HEK293T (cell line): Measurements from ENCODE around the gene GOLIM4.

Experiments
- CTCF ChIA-PET: fragments of 350-600 bp; formaldehyde crosslinking; extraction: SDS; loops from one replicate; lab custom pipeline; 2021; ENCODE audit warnings: antibody characterized with exemption, inconsistent platforms; lab: Yijun Ruan, JAX
- POLR2A ChIA-PET: fragments of 350-600 bp; formaldehyde crosslinking; extraction: SDS; loops from one replicate; lab custom pipeline; 2020; ENCODE audit warnings: antibody characterized with exemption, inconsistent platforms; lab: Yijun Ruan, JAX
- DNase-seq: peaks from one replicate; pipeline ENCODE4 v3.0.0; 2012; ENCODE audit warnings: mixed read lengths; ENCODE audit errors: extremely low spot score
- ARNT ChIP-seq: fragments of 450-650 bp; IDR thresholded peaks from 2 replicates; pipeline ENCODE4 v1.6.1; 2017; ENCODE audit warnings: mild to moderate bottlenecking
- BHLHE40 ChIP-seq: fragments of 450-650 bp; IDR thresholded peaks from 2 replicates; pipeline ENCODE4 v1.6.1; 2016; ENCODE audit warnings: mild to moderate bottlenecking, moderate library complexity, borderline replicate concordance
- CTBP1 ChIP-seq: fragments of 450-650 bp; IDR thresholded peaks from 2 replicates; pipeline ENCODE4 v1.6.1; 2016; ENCODE audit warnings: borderline replicate concordance
- ELF4 ChIP-seq: fragments of 450-650 bp; IDR thresholded peaks from 2 replicates; pipeline ENCODE4 v1.6.1; 2017; ENCODE audit warnings: antibody characterized with exemption
- FOXA1 ChIP-seq: fragments of 450-650 bp; IDR thresholded peaks from 2 replicates; pipeline ENCODE4 v1.6.1; 2016; ENCODE audit warnings: mild to moderate bottlenecking
- FOXK2 ChIP-seq: fragments of 450-650 bp; IDR thresholded peaks from 2 replicates; pipeline ENCODE4 v1.6.1; 2016; ENCODE audit warnings: mild to moderate bottlenecking
- FOXM1 ChIP-seq: fragments of 450-650 bp; IDR thresholded peaks from 2 replicates; pipeline ENCODE4 v1.6.1; 2017; ENCODE audit warnings: mild to moderate bottlenecking, borderline replicate concordance
- HDGF ChIP-seq: fragments of 450-650 bp; IDR thresholded peaks from 2 replicates; pipeline ENCODE4 v1.6.1; 2017; ENCODE audit warnings: antibody characterized with exemption, borderline replicate concordance
- L3MBTL2 ChIP-seq: fragments of 450-650 bp; conservative IDR thresholded peaks from 2 replicates; pipeline ENCODE4 v1.6.1; 2016; ENCODE audit warnings: mild to moderate bottlenecking
- LEF1 ChIP-seq: fragments of 450-650 bp; IDR thresholded peaks from 2 replicates; pipeline ENCODE4 v1.6.1; 2017; ENCODE audit warnings: mild to moderate bottlenecking, borderline replicate concordance
- NFRKB ChIP-seq: fragments of 450-650 bp; IDR thresholded peaks from 2 replicates; pipeline ENCODE4 v1.6.1; 2016; ENCODE audit warnings: mild to moderate bottlenecking, moderate library complexity
- SP1 ChIP-seq: fragments of 450-650 bp; IDR thresholded peaks from 2 replicates; pipeline ENCODE4 v1.6.1; 2017
- SUZ12 ChIP-seq: fragments of 450-650 bp; IDR thresholded peaks from 2 replicates; pipeline ENCODE4 v1.6.1; 2016; ENCODE audit warnings: mild to moderate bottlenecking
- TARDBP ChIP-seq: fragments of 450-650 bp; IDR thresholded peaks from 2 replicates; pipeline ENCODE4 v1.6.1; 2016
- ZNF384 ChIP-seq: fragments of 450-650 bp; IDR thresholded peaks from 2 replicates; pipeline ENCODE4 v1.6.1; 2016
- TF ChIP-seq, protein P1 (sequence below): fragments of 450-650 bp; IDR thresholded peaks from 2 replicates; pipeline ENCODE4 v1.6.1; 2016

GOLIM4 gene

GRCh38 chr3:168100777-168101492 is 5.2 kb upstream of the GOLIM4 start:
- TF ChIP-seq TARDBP (no peak), ARNT (no peak), CTBP1 (no peak), FOXA1 (no peak), LEF1 (no peak)
- CTCF ChIA-PET, result interaction anchor here (0.7 kb wide), 1 partner anchor 13 kb away, joined by 3 read pairs; no protein-coding TSS in a partner anchor
- POLR2A ChIA-PET, result no interaction called here
- no peak for DNase-seq

DNA sequence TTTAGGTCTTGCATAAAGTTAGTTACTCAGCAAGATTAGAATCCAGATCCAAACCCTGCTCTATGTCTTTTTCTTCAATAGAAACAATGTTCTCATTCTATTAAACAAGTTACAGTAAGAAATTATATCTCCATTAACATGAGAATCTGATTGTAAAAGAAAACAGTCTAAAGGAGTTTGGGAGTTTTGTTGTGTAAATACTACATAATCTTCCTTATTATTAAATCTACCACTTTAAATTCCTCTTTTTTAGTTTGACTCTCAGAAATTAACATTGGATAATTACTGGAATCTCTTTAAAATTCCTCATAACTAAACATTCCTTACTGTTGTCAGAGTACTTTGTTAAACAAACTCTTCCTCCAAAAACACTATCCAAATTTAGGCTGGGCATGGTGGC is 1.7 kb upstream of the GOLIM4 start:
- ChIA-PET POLR2A (no interaction called here), CTCF (no interaction called here)
- TF ChIP-seq CTBP1, result no peak
- no peak for TF ChIP-seq ZNF384
- TF ChIP-seq SUZ12, result no peak
- TF ChIP-seq TARDBP, result no peak
- TF ChIP-seq, protein P1, sequence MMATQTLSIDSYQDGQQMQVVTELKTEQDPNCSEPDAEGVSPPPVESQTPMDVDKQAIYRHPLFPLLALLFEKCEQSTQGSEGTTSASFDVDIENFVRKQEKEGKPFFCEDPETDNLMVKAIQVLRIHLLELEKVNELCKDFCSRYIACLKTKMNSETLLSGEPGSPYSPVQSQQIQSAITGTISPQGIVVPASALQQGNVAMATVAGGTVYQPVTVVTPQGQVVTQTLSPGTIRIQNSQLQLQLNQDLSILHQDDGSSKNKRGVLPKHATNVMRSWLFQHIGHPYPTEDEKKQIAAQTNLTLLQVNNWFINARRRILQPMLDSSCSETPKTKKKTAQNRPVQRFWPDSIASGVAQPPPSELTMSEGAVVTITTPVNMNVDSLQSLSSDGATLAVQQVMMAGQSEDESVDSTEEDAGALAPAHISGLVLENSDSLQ, result no peak
- no peak for TF ChIP-seq SP1
- no peak for TF ChIP-seq ELF4
- TF ChIP-seq NFRKB, result no peak
- TF ChIP-seq HDGF, result no peak
- TF ChIP-seq ARNT, result no peak
- DNase-seq, result no peak

GRCh38 chr3:168096210-168096652 is 507 bp upstream of the GOLIM4 start:
- POLR2A ChIA-PET, result interaction anchor here (0.6 to 1.1 kb wide), 2 partner anchors 23 to 51 kb away, joined by 3 to 5 read pairs; no protein-coding TSS in a partner anchor
- TF ChIP-seq L3MBTL2 (peak; percentile 98), ELF4 (no peak), NFRKB (no peak), SP1 (no peak), ZNF384 (no peak), ARNT (no peak), FOXA1 (no peak), HDGF (no peak), FOXK2 (no peak), CTBP1 (peak; percentile 38; the same call in 1 of the 2 replicates), LEF1 (no peak), FOXM1 (no peak), TARDBP (0 out of 2 replicates have a peak, but pooled peaks have one; percentile 55), SUZ12 (no peak), BHLHE40 (no peak)
- TF ChIP-seq, protein P1, result no peak
- peak; percentile 70 for DNase-seq
- CTCF ChIA-PET, result no interaction called here

DNA sequence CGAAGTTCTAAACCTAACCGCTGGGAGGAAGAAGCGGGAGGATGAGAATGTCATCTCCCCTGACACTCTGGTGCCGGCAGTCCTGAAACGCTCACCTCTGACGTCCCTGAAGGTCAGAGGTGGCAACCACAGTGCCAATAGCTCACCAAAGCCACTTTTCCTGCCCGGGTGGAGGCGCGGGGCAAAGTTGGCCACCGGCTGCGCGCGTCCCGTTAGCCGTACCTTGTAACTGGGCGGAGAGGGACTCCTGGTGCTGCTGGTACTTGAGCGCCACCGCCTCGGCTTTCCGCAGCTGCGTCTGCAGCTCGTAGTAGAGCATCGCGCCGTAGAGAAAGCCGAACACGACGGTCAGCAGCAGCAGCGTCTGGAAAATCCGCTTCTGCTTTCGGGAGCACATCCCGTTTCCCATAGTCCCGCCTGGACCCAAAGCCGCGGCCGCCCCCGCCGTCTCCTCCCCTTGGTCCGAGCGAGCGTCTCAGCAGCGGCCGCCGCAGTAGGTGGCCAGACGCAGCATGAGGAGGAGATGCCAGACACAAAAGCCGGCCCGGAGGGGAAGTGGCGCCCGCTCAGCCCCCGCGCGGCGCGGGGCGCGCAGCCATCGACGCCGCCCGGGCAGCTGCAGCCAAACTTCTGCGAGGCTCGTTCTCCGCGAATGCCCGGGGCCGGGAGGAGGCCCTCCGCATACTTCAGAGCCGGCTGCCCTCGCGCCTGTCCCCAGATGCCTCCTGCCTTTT is 680 bp downstream of the GOLIM4 start:
- ChIA-PET CTCF (interaction anchor here (0.8 to 1.0 kb wide), 2 partner anchors 33 to 48 kb away, joined by 3 to 4 read pairs; no protein-coding TSS in a partner anchor), POLR2A (interaction anchor here (1.0 to 1.1 kb wide), 2 partner anchors 9 to 49 kb away, joined by 3 to 5 read pairs; no protein-coding TSS in a partner anchor)
- DNase-seq, result peak; percentile 53
- TF ChIP-seq ARNT, result no peak
- TF ChIP-seq SUZ12, result no peak
- TF ChIP-seq CTBP1, result peak; percentile 2; the same call in 1 of the 2 replicates
- TF ChIP-seq ELF4, result no peak
- no peak for TF ChIP-seq HDGF
- peak; percentile 30 for TF ChIP-seq L3MBTL2

GRCh38 chr3:168094580-168094876 is 1.2 kb downstream of the GOLIM4 start:
- ChIA-PET CTCF (interaction anchor here (0.8 to 1.0 kb wide), 2 partner anchors 33 to 47 kb away, joined by 3 to 4 read pairs; no protein-coding TSS in a partner anchor), POLR2A (interaction anchor here (1.0 kb wide), 1 partner anchor 8 kb away, joined by 3 read pairs; no protein-coding TSS in a partner anchor)
- TF ChIP-seq FOXK2, result no peak
- TF ChIP-seq ARNT, result no peak
- no peak for TF ChIP-seq BHLHE40
- TF ChIP-seq ELF4, result no peak
- TF ChIP-seq L3MBTL2, result no peak
- TF ChIP-seq FOXM1, result no peak
- no peak for TF ChIP-seq CTBP1
- TF ChIP-seq TARDBP, result no peak
- TF ChIP-seq HDGF, result no peak
- no peak for TF ChIP-seq SP1
- TF ChIP-seq LEF1, result no peak
- TF ChIP-seq, protein P1, result no peak
- no peak for TF ChIP-seq ZNF384
- no peak for DNase-seq

- no peak for DNase-seq
- ChIA-PET POLR2A (no interaction called here), CTCF (interaction anchor here (0.6 to 1.0 kb wide), 2 partner anchors 39 to 47 kb away, joined by 3 to 4 read pairs; no protein-coding TSS in a partner anchor)
- no peak for TF ChIP-seq L3MBTL2
- TF ChIP-seq BHLHE40, result no peak
- no peak for TF ChIP-seq ELF4
- no peak for TF ChIP-seq NFRKB
- TF ChIP-seq SP1, result no peak
- no peak for TF ChIP-seq SUZ12
Measured at GRCh38 chr3:168093790-168094189, 1.9 kb downstream of the GOLIM4 start.
